ENCODE measurements around the gene AMBRA1.

AMBRA1 gene

GRCh38 chr11:46364056-46364455 is 229.8 kb downstream of the AMBRA1 start:
- DNase-seq, result no peak

GRCh38 chr11:46363455-46364005 is 230.3 kb downstream of the AMBRA1 start:
- DNase-seq, result no peak

GRCh38 chr11:46363031-46363407 is 230.8 kb downstream of the AMBRA1 start:
- DNase-seq, result no peak

GRCh38 chr11:46362156-46363030 is 231.4 kb downstream of the AMBRA1 start:
- no peak for DNase-seq

GRCh38 chr11:46361283-46362155 is 232.3 kb downstream of the AMBRA1 start:
- DNase-seq, result no peak

- DNase-seq, result no peak
Measured at GRCh38 chr11:46360878-46361277, 232.9 kb downstream of the AMBRA1 start.

- no peak for DNase-seq
Measured at GRCh38 chr11:46359953-46360352, 233.9 kb downstream of the AMBRA1 start.

GRCh38 chr11:46357483-46357936 is 236.3 kb downstream of the AMBRA1 start:
- no peak for DNase-seq

GRCh38 chr11:46356924-46357482 is 236.8 kb downstream of the AMBRA1 start:
- no peak for DNase-seq

GRCh38 chr11:46353698-46354097 is 240.1 kb downstream of the AMBRA1 start:
- DNase-seq, result no peak

- DNase-seq, result peak; percentile 54
Measured at GRCh38 chr11:46352063-46352841, 241.6 kb downstream of the AMBRA1 start.

- DNase-seq, result no peak
Measured at GRCh38 chr11:46351606-46352005, 242.2 kb downstream of the AMBRA1 start.

GRCh38 chr11:46351148-46351547 is 242.7 kb downstream of the AMBRA1 start:
- DNase-seq, result no peak

GRCh38 chr11:46350695-46351094 is 243.1 kb downstream of the AMBRA1 start:
- no peak for DNase-seq

GRCh38 chr11:46348566-46349401 is 245.0 kb downstream of the AMBRA1 start:
- peak; percentile 28 for DNase-seq

GRCh38 chr11:46347637-46348311 is 246.0 kb downstream of the AMBRA1 start:
- DNase-seq, result no peak

- DNase-seq, result peak; percentile 91
Measured at GRCh38 chr11:46346886-46347636, 246.8 kb downstream of the AMBRA1 start, which contains the start of gene DGKZ. Gene DGKZ, plus strand, starts transcription at chr11:46347463. Its CDS starts 197 bp downstream, at chr11:46347660.
